ENCODE measurements around the gene SRPK2.

DNA sequence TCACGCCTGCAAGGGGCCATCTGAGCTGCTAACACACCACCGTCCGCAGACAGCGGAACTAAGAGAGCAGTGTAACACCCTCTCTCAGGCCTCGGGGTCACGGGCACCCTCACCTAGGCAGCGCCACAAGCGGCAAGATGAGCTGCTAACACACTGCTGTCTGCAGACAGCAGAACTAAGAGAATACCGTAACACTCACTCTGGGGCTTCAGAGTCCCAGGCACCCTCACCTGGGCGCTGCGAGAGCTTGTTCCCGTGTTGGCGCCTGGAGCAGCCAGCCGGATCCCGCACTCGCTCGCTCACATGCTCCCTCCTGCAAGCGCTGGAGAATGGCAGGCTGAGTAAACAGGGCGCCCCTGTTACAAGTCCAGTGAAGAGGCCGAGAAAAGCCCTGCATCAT lies 160.2 kb downstream of the SRPK2 start:
- TF ChIP-seq, protein P1, sequence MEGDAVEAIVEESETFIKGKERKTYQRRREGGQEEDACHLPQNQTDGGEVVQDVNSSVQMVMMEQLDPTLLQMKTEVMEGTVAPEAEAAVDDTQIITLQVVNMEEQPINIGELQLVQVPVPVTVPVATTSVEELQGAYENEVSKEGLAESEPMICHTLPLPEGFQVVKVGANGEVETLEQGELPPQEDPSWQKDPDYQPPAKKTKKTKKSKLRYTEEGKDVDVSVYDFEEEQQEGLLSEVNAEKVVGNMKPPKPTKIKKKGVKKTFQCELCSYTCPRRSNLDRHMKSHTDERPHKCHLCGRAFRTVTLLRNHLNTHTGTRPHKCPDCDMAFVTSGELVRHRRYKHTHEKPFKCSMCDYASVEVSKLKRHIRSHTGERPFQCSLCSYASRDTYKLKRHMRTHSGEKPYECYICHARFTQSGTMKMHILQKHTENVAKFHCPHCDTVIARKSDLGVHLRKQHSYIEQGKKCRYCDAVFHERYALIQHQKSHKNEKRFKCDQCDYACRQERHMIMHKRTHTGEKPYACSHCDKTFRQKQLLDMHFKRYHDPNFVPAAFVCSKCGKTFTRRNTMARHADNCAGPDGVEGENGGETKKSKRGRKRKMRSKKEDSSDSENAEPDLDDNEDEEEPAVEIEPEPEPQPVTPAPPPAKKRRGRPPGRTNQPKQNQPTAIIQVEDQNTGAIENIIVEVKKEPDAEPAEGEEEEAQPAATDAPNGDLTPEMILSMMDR (IDR thresholded peaks at IDR 0.05; ENCODE audit: insufficient read depth, low read depth, low read length), result no peak
- TF ChIP-seq EZH2 (IDR thresholded peaks at IDR 0.05; ENCODE audit: insufficient read depth, low read length), result no peak

Data from astrocyte (in vitro differentiated cells and primary cell).